ENCODE results near the gene GUCY1A2.

- no peak for TF ChIP-seq EZH2 (IDR thresholded peaks at IDR 0.05; ENCODE audit: insufficient read depth, poor library complexity, severe bottlenecking)
- TF ChIP-seq EZH2phosphoT487 (IDR thresholded peaks at IDR 0.05; ENCODE audit: insufficient read depth, low read depth): no peak
Observed at GRCh38 chr11:106670069-106670468, 348.2 kb downstream of the GUCY1A2 start.

All from GM23248 (cell line).